ENCODE results near the gene BCL2L2.
"Not testable (repeated sequence)": the region's sequence is repeated elsewhere in the genome, so short reads cannot be mapped to it uniquely, and the experiment has no call there.

Gene BCL2L2, protein sequence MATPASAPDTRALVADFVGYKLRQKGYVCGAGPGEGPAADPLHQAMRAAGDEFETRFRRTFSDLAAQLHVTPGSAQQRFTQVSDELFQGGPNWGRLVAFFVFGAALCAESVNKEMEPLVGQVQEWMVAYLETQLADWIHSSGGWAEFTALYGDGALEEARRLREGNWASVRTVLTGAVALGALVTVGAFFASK

DNA sequence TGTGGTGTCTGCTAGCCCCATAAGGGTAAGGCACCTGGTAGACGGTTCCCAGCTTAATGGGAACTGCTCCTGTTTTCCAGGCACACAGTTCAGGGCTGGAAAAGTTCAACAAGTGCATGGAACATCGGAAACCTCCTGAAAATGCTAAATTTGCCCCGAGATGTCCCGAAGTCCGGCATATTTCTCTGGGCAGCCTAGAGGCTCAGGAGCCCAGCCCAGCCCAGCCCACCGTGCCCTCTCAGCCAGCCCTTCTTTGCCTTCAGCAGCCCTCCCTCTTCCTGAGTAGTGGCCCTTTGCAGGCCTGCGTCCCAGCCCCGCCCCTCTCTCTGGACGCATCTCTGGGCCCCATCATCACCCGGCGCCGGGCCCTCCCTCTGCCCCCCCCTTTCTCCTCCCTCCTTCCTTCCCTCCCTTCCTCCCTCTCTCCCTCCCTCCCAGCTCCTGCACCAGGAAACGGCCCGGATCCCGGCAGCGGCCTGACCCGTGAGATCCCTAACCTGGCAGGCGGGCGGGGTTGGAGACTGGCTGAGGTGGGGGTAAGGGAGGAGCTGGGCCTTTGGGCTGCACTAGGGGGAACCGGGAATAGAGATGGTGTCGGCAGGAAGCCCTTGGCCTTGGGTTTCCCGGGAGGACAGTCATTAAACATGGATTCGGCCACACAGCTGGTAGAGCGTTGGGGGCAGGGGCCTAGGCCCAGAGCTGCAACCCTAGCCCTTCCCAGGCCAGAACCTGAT lies at the start of gene BCL2L2:
Gene BCL2L2 (plus strand): TSS at position 422 of the 734 bp plus-strand sequence. CDS start 935 bp downstream, outside the sequence.
- DNase-seq (ENCODE audit: low read depth): no peak

DNA sequence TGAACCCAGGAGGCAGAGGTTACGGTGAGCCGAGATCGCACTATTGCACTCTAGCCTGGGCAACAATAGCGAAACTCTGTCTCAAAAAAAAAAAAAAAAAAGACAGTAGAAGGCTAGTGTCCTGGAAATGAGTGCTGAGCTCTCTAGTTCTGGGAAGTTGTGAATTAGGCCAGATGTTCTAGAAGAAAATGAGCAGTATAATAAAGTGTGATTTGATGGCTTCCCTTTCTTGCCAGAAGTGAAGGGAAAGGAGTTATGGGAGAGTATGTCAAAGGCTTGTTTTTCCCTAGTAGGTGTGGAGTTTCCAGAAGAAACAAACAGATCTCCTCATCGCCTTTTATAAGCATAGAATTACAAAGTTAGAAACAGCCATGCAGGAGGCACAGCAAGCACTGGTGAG lies 48.4 kb upstream of the BCL2L2 start:
- DNase-seq (ENCODE audit: low read depth): no peak

DNA sequence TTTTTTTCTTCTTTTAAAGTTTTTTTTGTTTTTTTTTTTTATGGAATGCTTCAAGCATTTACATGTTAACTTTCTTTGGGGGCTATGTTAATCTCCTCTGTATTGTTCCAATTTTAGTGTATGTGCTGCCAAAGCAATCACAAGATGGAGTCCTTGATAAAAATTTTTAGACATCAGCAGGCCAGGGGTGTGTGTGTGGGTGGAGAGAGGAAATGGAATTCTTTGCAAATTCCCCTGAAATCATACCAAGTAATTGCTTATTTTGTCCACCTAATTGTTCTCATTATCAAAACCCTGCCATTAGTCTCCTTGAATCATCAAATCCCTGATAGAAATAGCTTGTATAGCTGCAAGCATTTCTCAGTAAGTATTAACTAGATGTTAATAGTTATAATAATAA lies 47.2 kb upstream of the BCL2L2 start:
- DNase-seq (ENCODE audit: low read depth): no peak

- not testable (repeated sequence) for DNase-seq (ENCODE audit: low read depth)
These were observed 45.8 kb upstream of the BCL2L2 start for GRCh38 chr14:23260849-23261248.

- no peak for DNase-seq (ENCODE audit: low read depth)
These were observed 37.4 kb upstream of the BCL2L2 start for GRCh38 chr14:23269193-23269592.

GRCh38 chr14:23275412-23275811 lies 31.2 kb upstream of the BCL2L2 start:
- DNase-seq (ENCODE audit: low read depth): no peak

DNA sequence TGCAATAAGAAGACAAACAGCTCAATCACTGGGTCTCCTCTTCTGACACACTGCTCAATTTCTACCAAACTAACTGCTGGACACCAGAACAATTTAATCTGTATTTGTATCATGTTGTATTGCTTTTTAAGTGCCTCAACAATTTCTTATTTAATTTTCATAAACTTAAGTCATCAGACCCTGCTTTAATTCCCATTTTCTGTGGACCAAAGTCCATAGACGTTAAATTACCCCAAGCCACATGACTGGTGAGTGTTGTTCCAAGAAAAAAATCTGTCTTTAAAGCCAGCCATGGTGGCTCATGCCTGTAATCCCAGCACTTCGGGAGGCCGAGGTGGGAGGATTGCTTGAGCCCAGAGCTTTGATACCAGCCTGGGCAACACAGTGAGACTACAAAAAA lies 29.4 kb upstream of the BCL2L2 start:
- DNase-seq (ENCODE audit: low read depth): no peak

DNA sequence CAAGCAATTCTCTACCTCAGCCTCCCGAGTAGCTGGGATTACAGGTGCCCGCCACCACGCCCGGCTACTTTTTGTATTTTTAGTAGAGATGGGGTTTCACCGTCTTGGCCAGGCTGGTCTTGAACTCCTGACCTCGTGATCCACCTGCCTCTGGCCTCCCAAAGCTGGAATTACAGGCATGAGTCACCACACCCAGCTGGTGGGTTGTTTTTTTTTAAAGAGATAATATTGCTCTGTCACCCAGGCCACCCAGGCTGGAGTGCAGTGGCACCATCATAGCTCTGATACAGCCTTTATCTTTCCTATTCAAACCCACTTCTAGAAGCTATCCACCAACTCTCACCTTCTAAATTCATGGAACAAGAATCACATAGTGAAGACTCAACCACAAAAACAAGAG lies 28.7 kb upstream of the BCL2L2 start:
- DNase-seq (ENCODE audit: low read depth): not testable (repeated sequence)

DNA sequence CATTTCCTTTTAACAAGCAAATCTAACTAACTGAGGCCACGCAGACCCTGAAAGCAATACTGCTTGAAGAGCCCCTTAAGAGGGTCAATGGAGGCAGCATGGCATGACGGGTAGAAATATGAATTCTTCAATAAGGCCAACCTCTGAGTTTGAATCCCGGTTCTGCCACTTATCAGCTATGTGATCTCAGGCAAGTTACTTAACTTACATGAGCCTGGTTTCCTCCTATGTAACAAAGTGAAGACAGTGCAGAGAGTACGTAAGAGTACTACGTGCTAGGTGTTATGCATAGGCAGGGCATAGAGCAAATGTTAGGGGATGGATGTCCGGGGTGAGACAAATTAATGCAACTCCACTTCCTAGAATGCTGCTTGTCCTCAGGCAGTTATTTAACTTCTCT lies 25.4 kb upstream of the BCL2L2 start:
- DNase-seq (ENCODE audit: low read depth): no peak

DNA sequence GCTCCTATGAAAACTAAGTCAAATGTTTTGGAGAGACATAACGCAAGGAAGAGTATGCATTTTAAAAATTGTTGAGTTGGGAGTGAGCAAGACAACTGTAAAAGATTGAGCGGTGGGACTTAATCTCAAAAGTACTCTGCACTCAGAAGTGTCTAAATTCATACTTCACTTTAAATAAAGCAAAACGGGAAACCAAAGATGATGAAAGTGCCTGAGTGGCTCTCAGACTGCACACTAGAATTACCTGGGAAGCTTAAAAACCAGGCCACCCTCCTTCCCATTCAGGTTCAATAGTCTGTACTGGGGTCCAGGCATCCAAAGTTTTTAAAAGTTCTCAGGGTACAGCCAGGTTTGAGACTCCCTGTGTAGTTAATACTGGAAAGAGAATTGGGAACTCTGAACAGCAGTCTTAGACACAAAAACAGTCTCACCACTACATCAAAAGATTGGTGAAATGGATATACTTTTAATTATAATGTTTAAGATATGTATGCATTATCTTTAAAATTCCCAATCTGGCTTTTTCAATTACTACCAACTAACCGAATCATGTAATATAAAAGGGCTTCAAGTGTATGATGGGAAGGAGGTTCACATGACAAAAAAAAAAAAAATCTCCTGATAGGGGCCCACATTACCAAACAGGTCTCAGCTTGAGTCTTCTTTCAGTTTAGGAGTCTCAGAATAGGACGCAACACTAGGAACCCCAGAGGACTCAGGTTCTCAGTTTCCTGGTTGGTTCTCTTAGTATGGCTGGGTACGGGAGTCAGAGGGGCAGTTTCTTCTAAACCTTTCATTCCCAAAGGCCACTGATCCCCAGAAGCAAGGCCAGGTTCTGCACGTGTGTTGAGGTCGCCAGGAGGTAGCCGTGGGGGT lies 21.7 kb upstream of the BCL2L2 start:
- no peak for DNase-seq (ENCODE audit: low read depth)

- no peak for DNase-seq (ENCODE audit: low read depth)
These were observed 21.1 kb upstream of the BCL2L2 start for GRCh38 chr14:23285530-23286019.

DNA sequence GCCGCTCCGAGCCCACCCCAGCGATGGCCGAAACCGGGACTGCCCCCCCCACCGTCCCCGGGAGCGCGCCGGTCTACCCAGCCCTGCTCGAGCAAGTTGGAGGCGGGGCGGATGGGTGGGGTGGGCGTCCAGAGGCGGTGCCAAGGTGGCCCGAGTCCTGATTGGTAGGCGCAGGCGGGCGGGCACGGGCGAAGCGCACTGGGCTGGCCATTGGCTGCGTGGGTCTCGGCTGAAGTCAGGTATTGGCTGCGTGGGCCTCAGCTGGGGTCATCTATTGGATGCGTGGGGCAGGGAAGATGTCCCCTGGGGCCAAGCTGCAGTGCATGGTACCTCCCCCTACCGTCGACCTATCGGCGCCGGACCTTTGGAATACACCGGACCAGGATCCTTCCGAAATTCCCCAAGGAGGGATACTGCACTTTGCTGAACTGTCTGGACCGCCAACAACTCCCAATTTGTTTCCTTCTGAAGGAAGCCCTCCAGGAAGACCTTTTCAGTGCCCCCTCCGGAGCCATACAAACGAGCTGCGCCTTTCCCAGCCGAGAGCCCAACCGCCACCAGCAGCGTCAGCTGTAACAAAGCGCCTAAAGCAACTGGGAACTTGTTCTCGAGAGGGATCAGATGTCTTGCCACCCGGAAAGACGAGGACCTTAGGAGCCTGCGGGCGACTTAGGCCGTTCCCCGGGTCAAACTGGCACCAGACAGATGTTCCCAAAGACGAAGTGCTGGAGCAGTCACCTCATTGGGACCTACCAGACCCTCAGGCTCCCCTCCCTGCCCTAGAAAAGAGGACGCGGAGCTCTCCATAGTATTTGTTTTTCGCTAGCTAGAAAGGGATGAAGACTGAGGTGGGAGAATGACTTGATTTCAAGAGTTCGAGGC lies 20.4 kb upstream of the BCL2L2 start, which contains the start of gene HOMEZ:
Gene HOMEZ (minus strand): TSS at position 113 of the 882 bp plus-strand sequence. CDS start 180 bp downstream, outside the sequence.
- peak; percentile 96 for DNase-seq (ENCODE audit: low read depth)

DNA sequence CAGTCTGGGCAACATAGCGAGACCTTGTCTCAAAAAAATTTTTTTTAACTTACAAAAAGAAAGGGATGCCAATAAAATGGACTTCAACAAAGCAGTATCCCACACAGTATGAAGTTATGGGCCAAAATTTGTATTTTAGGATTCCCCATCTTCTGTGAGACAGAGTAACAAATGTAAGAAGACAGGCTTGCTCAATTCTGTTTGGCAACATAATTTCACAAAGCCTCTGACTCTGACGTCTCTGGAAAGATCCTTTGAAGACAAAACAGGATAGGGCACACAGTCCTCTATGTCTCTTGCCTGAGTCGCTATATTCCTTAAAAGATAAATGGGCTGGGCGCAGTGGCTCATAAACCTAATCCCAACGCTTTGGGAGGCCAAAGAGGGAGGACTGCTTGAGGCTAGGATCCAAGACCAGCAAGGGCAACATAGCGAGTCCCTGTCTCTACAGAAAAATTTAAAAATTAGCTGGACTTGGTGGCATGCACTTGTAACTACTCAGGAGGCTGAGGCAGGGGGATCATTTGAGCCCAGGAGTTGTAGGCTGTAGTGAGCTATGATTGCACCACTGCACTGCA lies 19.6 kb upstream of the BCL2L2 start:
- no peak for DNase-seq (ENCODE audit: low read depth)

DNA sequence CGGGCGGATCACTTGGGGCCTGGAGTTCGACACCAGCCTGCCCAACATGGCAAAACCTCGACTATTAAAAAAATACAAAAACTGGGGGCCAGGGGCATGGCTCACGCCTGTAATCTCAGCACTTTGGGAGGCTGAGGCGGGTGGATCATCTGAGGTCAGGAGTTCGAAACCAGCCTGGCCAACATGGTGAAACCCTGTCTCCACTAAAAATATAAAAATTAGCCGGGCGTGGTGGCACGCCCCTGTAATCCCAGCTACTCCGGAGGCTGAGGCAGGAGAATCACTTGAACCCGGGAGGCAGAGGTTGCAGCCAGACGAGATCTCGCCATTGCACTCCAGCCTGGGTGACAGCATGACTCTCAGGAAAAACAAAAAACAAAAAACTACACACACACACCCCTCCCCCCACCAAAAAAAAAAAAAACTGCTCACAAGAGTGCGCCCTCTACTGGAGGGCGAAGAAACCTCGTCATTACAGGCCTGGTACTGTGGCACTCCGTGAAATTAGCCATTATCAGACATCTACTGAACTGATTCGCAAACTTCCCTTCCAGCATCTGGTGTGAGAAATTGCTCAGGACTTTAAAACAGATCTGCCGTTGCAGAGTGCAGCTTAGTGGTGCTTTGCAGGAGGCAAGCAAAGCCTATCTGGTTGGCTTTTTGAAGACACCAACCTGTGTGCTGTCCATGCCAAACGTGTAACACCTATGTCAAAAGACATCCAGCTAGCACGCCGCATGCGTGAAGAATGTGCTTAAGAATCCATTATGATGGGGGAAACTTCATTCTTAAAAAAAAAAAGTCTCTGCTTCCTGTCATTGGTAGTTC lies 11.7 kb upstream of the BCL2L2 start:
- peak; percentile 20 for DNase-seq (ENCODE audit: low read depth)

DNA sequence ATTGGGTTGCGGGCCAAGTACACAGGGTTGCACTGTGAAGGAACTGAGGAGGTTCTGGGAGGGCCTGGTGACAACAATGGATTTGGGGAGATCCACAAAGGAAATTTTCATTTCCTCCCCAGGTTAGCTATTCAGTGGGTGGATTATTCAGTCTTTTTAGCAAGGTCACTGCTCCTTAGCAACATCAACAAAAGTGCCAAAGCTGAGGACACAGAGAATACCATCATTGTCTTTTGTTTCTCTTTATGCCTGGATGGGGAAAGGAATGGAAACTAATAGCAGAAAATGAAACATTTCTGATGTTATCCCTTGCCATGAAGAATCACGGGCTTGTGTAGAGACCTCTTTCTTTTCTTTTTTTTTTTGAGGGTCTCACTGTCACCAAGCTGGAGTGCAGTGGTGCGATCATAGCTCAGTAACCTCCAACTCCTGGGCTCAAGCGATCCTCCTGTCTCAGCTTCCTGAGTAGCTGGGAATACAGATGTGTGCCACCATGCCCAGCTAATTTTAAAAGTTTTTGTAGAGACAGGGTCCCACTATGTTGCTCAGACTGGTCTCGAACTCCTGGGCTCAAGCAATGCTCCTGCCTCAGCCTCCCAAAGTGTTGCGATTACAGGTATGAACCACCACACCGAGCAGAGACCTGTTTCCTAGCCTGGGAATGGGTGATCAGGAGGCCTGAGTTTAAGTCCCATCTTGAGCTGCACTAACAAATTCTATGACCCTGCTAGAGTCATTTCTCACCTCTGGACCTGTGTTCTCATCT lies 10.4 kb upstream of the BCL2L2 start:
- DNase-seq (ENCODE audit: low read depth): no peak

DNA sequence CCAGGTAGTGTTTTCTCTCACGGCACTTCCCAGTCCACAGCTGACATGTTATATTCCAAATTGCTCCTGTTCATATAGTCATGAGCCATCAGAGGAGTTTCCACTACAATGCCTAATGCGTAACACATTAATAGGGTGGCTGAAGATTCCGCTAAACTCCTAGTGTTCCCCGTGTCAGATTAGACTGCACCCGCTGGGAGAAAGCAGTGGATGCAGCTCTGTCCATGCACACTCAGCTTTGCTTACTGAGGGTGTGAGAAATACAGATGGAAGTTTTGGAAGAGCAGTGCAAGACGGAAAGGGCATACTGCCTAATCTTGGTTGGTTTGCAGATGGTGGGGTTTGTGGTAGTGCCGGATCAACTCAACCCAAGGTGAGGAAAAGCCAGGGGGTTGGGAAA lies 9.5 kb upstream of the BCL2L2 start:
- no peak for DNase-seq (ENCODE audit: low read depth)

- DNase-seq (ENCODE audit: low read depth): no peak
These were observed 8.9 kb upstream of the BCL2L2 start for GRCh38 chr14:23297611-23298277.

- DNase-seq (ENCODE audit: low read depth): no peak
These were observed 7.2 kb upstream of the BCL2L2 start for GRCh38 chr14:23299211-23299957.

All from activated T-helper 1 cell treated with Interleukin-2 at 50 U/mL for 16 hours (primary cell).